ENCODE results near the gene SALL1. TPM values are rescaled to one million over a fixed set of nuclear protein-coding genes. Genes with fewer than 3 reads are reported as not detected.

The SALL1 gene
- total and polyA plus RNA-seq, 2 donors (not counting 3 experiments of a cell fraction or from before 2014, with no cell fraction given) = not detected

DNA sequence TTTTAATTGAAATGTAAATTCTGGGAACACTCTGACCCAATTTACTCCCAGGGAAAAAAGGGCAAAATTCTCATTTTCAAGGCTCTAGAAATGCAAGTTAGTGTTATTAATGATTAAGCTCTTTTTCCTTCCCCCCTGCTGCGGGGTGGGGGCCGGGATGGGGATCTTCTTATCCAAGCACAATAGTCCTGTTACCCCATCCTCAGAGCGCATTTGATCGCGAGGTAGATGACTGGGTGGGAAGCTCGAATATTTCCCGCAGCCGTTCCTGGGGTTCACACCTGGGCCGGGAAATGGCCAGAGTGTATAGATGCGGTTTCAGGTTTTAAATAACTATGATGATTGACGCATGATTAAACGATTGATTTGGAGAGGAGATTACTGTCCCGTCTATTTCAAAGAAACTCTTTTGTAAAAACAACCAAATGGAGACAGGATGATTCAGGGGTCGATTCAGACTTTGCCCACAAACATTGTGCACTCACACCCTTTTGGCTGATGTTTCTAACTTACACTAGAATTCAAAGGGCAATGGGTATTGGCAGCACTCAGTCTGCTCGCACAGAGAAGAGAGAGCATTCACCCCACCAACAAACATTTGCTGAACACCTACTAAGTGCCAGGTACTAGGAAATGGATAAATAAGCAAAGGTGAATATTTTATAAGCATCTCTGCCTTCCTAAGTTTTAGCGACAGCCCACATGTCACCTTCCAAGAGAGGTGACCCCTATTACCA is 55.0 kb downstream of the SALL1 start:
- no peak overlapping the region for H2AFZ ChIP-seq (ENCODE audit: low read depth, low read length)
- no peak overlapping the region for H3K4me3 ChIP-seq (replicated peaks in 1 of 3; ENCODE audit: insufficient read depth in 1 of 3, low read depth in 1 of 3, low read length in 3 of 3)
- dilution Hi-C loops (cut with MboI; ENCODE audit: extremely low pct_ligation_motif_present, low sequenced_read_pairs) (no loop called here), intact Hi-C loops (cut with micrococcal nuclease) (no loop called here)
- no peaks in the 10 kb centered on the region for H3K27me3 ChIP-seq (ENCODE audit: control insufficient read depth in 2 of 2, insufficient read depth in 2 of 2, low read length in 2 of 2)
- POLR2A ChIA-PET = no interaction called here
- no peaks in the 10 kb centered on the region for H3K9me1 ChIP-seq (replicated peaks; ENCODE audit: control insufficient read depth, extremely low read depth, insufficient read depth, low read length)
- H3K9me3 ChIP-seq (replicated peaks; ENCODE audit: control insufficient read depth, insufficient read depth, low read length) = peaks cover 2% of the 10 kb centered on the region
- no peaks in the 10 kb centered on the region for H3K4me1 ChIP-seq (ENCODE audit: control insufficient read depth, extremely low read depth, insufficient read depth, low read length)
- no peaks in the 10 kb centered on the region for H4K20me1 ChIP-seq (replicated peaks; ENCODE audit: control insufficient read depth, extremely low read depth, insufficient read depth, low read length)
- no peak overlapping the region for H3K27ac ChIP-seq (ENCODE audit: insufficient read depth, low read depth, low read length)
- no peaks in the 10 kb centered on the region for H3K79me2 ChIP-seq (ENCODE audit: control insufficient read depth, insufficient read depth, low read length)
- FAIRE-seq (no peak), DNase-seq (ENCODE audit: low read depth, low spot score) (no peak)
- CTCF ChIA-PET = no interaction called here
- H3K36me3 ChIP-seq (ENCODE audit: control insufficient read depth in 2 of 2, extremely low read depth in 1 of 2, insufficient read depth in 2 of 2, low read length in 2 of 2) = no peaks in the 10 kb centered on the region
- no TSS peak for BruUV-seq (replicated peaks)
- no peak overlapping the region for H3K9ac ChIP-seq (replicated peaks; ENCODE audit: extremely low read depth, insufficient read depth, low read length)
- TF ChIP-seq MYC (IDR thresholded peaks at IDR 0.05; ENCODE audit: low read depth, low read length) = no peak
- no peak for TF ChIP-seq GATA2 (IDR thresholded peaks at IDR 0.05; ENCODE audit: insufficient read depth, insufficient read length, low read depth, low read length)
- TF ChIP-seq EZH2 (IDR thresholded peaks at IDR 0.05; ENCODE audit: borderline replicate concordance, low read depth, low read length, severe bottlenecking) = no peak
- H3K4me2 ChIP-seq (ENCODE audit: insufficient read depth, low read length) = no peak overlapping the region

DNA sequence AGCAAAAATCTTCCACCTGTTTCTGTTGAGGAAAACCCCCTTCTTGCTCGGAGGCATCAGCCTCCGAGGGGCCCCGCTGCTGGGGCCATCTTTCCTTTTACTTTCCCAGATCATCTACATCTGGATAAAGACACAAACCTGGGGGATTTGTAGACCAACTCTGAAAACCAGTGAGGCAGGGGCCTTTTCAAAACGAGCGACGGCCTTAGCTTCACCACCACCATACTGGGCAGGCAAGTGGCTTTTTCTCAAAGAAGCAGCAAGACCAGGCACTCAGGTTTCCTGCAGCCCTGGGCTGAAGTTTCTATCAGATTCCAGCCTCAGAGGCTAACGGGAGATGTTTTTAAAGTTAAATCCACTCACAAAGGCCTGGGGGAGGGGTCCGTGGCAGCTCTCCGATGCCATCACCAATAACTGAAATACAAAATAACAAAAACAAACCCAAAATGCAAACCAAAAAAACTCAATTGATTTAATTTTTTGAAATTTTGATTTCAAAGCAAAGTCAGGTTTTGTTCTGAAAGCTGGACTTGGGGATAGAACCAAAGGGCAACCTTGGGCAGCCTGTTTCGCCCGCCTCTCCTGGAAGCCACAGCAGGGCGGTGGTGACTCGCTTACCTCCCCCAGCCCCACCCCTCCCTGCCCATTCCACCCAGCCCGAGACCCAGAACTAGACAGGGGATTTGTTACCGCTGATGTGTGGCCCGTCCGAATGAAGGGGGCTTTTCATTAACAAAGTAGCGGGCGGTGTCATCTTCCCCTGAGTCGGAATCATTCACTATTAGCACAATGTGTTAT is 55.8 kb downstream of the SALL1 start:
- peaks cover 2% of the 10 kb centered on the region for H3K9me3 ChIP-seq (replicated peaks; ENCODE audit: control insufficient read depth, insufficient read depth, low read length)
- TF ChIP-seq POLR2A (IDR thresholded peaks at IDR 0.05; ENCODE audit: low read depth, low read length) = no peak
- TF ChIP-seq MYC (IDR thresholded peaks at IDR 0.05; ENCODE audit: low read depth, low read length) = no peak
- TF ChIP-seq FOS (IDR thresholded peaks at IDR 0.05; ENCODE audit: borderline replicate concordance, insufficient read depth, low read length) = no peak
- no peak for TF ChIP-seq JUN (IDR thresholded peaks at IDR 0.05; ENCODE audit: borderline replicate concordance, insufficient read depth, insufficient read length, low read depth)
- TF ChIP-seq, protein P1, sequence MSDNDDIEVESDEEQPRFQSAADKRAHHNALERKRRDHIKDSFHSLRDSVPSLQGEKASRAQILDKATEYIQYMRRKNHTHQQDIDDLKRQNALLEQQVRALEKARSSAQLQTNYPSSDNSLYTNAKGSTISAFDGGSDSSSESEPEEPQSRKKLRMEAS (IDR thresholded peaks at IDR 0.05; ENCODE audit: insufficient read depth, insufficient read length) = no peak
- TF ChIP-seq, protein P2, sequence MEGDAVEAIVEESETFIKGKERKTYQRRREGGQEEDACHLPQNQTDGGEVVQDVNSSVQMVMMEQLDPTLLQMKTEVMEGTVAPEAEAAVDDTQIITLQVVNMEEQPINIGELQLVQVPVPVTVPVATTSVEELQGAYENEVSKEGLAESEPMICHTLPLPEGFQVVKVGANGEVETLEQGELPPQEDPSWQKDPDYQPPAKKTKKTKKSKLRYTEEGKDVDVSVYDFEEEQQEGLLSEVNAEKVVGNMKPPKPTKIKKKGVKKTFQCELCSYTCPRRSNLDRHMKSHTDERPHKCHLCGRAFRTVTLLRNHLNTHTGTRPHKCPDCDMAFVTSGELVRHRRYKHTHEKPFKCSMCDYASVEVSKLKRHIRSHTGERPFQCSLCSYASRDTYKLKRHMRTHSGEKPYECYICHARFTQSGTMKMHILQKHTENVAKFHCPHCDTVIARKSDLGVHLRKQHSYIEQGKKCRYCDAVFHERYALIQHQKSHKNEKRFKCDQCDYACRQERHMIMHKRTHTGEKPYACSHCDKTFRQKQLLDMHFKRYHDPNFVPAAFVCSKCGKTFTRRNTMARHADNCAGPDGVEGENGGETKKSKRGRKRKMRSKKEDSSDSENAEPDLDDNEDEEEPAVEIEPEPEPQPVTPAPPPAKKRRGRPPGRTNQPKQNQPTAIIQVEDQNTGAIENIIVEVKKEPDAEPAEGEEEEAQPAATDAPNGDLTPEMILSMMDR (IDR thresholded peaks at IDR 0.05; ENCODE audit: extremely low read depth in 1 of 2, insufficient read depth in 1 of 2, low read depth in 1 of 2, low read length in 2 of 2) = no peak
- TF ChIP-seq EZH2 (IDR thresholded peaks at IDR 0.05; ENCODE audit: borderline replicate concordance, low read depth, low read length, severe bottlenecking) = no peak
- no peak for TF ChIP-seq GATA2 (IDR thresholded peaks at IDR 0.05; ENCODE audit: insufficient read depth, insufficient read length, low read depth, low read length)
- TF ChIP-seq POLR2AphosphoS5 (IDR thresholded peaks at IDR 0.05; ENCODE audit: insufficient read depth, low read depth, low read length) = no peak
- no TSS peak for BruUV-seq (replicated peaks)
- FAIRE-seq = no peak
- no peaks in the 10 kb centered on the region for H3K79me2 ChIP-seq (ENCODE audit: control insufficient read depth, insufficient read depth, low read length)
- no peaks in the 10 kb centered on the region for H3K36me3 ChIP-seq (ENCODE audit: control insufficient read depth in 2 of 2, extremely low read depth in 1 of 2, insufficient read depth in 2 of 2, low read length in 2 of 2)
- dilution Hi-C loops (cut with MboI; ENCODE audit: extremely low pct_ligation_motif_present, low sequenced_read_pairs) (no loop called here), intact Hi-C loops (cut with micrococcal nuclease) (no loop called here)
- H3K4me2 ChIP-seq (ENCODE audit: insufficient read depth, low read length) = no peak overlapping the region
- no peak overlapping the region for H3K4me3 ChIP-seq (replicated peaks in 1 of 3; ENCODE audit: insufficient read depth in 1 of 3, low read depth in 1 of 3, low read length in 3 of 3)
- no peaks in the 10 kb centered on the region for H3K4me1 ChIP-seq (ENCODE audit: control insufficient read depth, extremely low read depth, insufficient read depth, low read length)
- no peaks in the 10 kb centered on the region for H3K27me3 ChIP-seq (ENCODE audit: control insufficient read depth in 2 of 2, insufficient read depth in 2 of 2, low read length in 2 of 2)
- ChIA-PET POLR2A (no interaction called here), CTCF (no interaction called here)
- no peak overlapping the region for H2AFZ ChIP-seq (ENCODE audit: low read depth, low read length)
- no peak for DNase-seq (ENCODE audit: low read depth, low spot score)
- H3K9me1 ChIP-seq (replicated peaks; ENCODE audit: control insufficient read depth, extremely low read depth, insufficient read depth, low read length) = no peaks in the 10 kb centered on the region
- no peak overlapping the region for H3K9ac ChIP-seq (replicated peaks; ENCODE audit: extremely low read depth, insufficient read depth, low read length)
- no peak overlapping the region for H3K27ac ChIP-seq (ENCODE audit: insufficient read depth, low read depth, low read length)
- H4K20me1 ChIP-seq (replicated peaks; ENCODE audit: control insufficient read depth, extremely low read depth, insufficient read depth, low read length) = no peaks in the 10 kb centered on the region
